Karpas-422 (cell line): ENCODE data around the gene NUP210L. TPM values are rescaled to one million over a fixed set of nuclear protein-coding genes. Genes with fewer than 3 reads are reported as not detected.

Source experiments
- DNase-seq: peaks from one replicate; pipeline ENCODE4 v3.0.0-alpha.2; 2015
- H2AFZ ChIP-seq: fragments of 200-600 bp; sonication (generic); 2 replicates; pipeline ENCODE4 v1.6.1; 2014; ENCODE audit warnings: antibody characterized with exemption, low read length, mixed read lengths
- H3K27ac ChIP-seq: fragments of 200-600 bp; sonication (generic); 2 replicates; pipeline ENCODE4 v1.5.1; 2014; ENCODE audit warnings: mild to moderate bottlenecking, low read length, moderate library complexity
- H3K27me3 ChIP-seq: fragments of 200-600 bp; sonication (generic); 2 replicates; pipeline ENCODE4 v1.6.1; 2014; ENCODE audit warnings: low read length, mixed read lengths
- H3K36me3 ChIP-seq: fragments of 200-600 bp; sonication (generic); 2 replicates; pipeline ENCODE4 v1.6.1; 2014; ENCODE audit warnings: low read length, mixed read lengths; ENCODE audit not compliant: insufficient read depth
- H3K4me1 ChIP-seq: fragments of 200-600 bp; sonication (generic); 2 replicates; pipeline ENCODE4 v1.6.1; 2014; ENCODE audit warnings: mild to moderate bottlenecking, low read length, mixed read lengths
- H3K4me2 ChIP-seq: fragments of 200-600 bp; sonication (generic); 2 replicates; pipeline ENCODE4 v1.6.1; 2014; ENCODE audit warnings: low read length, low read depth, mild to moderate bottlenecking; ENCODE audit not compliant: poor library complexity, severe bottlenecking
- H3K4me3 ChIP-seq: fragments of 200-600 bp; sonication (generic); 2 replicates; pipeline ENCODE4 v1.5.1; 2014; ENCODE audit warnings: mild to moderate bottlenecking, antibody characterized with exemption, low read length, mixed read lengths
- H3K79me2 ChIP-seq: fragments of 200-600 bp; sonication (generic); 2 replicates; pipeline ENCODE4 v1.6.1; 2014; ENCODE audit warnings: mild to moderate bottlenecking, low read length, mixed read lengths
- H3K9ac ChIP-seq: fragments of 200-600 bp; sonication (generic); 2 replicates; pipeline ENCODE4 v1.6.0; 2014; ENCODE audit warnings: low read length
- H3K9me2 ChIP-seq: fragments of 200-600 bp; sonication (generic), shearing (Covaris generic); replicated peaks from 2 replicates; pipeline ENCODE4 v1.6.0; 2014; ENCODE audit warnings: mild to moderate bottlenecking, low read length, moderate library complexity; ENCODE audit not compliant: insufficient read depth
- H3K9me3 ChIP-seq: fragments of 300-700, 200-600 bp; sonication (generic); 2 replicates; pipeline ENCODE4 v1.6.1; 2014; ENCODE audit warnings: low read length, mixed read lengths
- H4K20me1 ChIP-seq: fragments of 200-600 bp; sonication (generic); 2 replicates; pipeline ENCODE4 v1.6.1; 2014; ENCODE audit warnings: mild to moderate bottlenecking, antibody characterized with exemption, low read length, low read depth; ENCODE audit not compliant: insufficient read depth
- total RNA-seq: library from RNA; depleted of rRNA; stranded (reverse); fragments of >200 nt; shearing (Covaris generic); gene quantifications from 2 replicates; pipeline ENCODE4 v1.2.3, GENCODE V29; 2014; ENCODE audit warnings: low replicate concordance

NUP210L gene
- total RNA-seq, 1 experiment from 2014 or later, result not detected

- peaks cover 18% of the 10 kb centered on the region for H3K79me2 ChIP-seq
- no peaks in the 10 kb centered on the region for H3K36me3 ChIP-seq
- H3K27me3 ChIP-seq, result no peaks in the 10 kb centered on the region
- H4K20me1 ChIP-seq, result peaks cover 8% of the 10 kb centered on the region
- H3K9me3 ChIP-seq, result no peaks in the 10 kb centered on the region
- no peaks in the 10 kb centered on the region for H3K9me2 ChIP-seq
- H3K27ac ChIP-seq, result no peak overlapping the region
- DNase-seq, result peak; percentile 88
- no peak overlapping the region for H3K4me3 ChIP-seq
- H3K4me1 ChIP-seq, result peaks cover 26% of the 10 kb centered on the region
- H3K9ac ChIP-seq, result no peak overlapping the region
- no peak overlapping the region for H2AFZ ChIP-seq
- H3K4me2 ChIP-seq, result no peak overlapping the region
These were observed 31.3 kb upstream of the NUP210L start for GRCh38 chr1:154186177-154186576.

GRCh38 chr1:154183046-154183915 lies 28.4 kb upstream of the NUP210L start:
- peaks cover 53% of the 10 kb centered on the region for H3K4me1 ChIP-seq
- no peaks in the 10 kb centered on the region for H3K9me2 ChIP-seq
- H3K4me2 ChIP-seq, result peak overlapping the region; percentile 94
- peak overlapping the region; percentile 87 for H3K4me3 ChIP-seq
- H3K9ac ChIP-seq, result peak overlapping the region; percentile 96
- H3K27me3 ChIP-seq, result no peaks in the 10 kb centered on the region
- H4K20me1 ChIP-seq, result peaks cover 33% of the 10 kb centered on the region
- H3K27ac ChIP-seq, result peak overlapping the region; percentile 98
- H2AFZ ChIP-seq, result peak overlapping the region; percentile 91
- peak; percentile 98 for DNase-seq
- H3K36me3 ChIP-seq, result peaks cover 14% of the 10 kb centered on the region; the same call in 1 of the 2 replicates
- peaks cover 45% of the 10 kb centered on the region for H3K79me2 ChIP-seq
- H3K9me3 ChIP-seq, result no peaks in the 10 kb centered on the region

GRCh38 chr1:154182344-154183045 lies 27.6 kb upstream of the NUP210L start:
- H3K27ac ChIP-seq, result peak overlapping the region; percentile 98
- H3K9me3 ChIP-seq, result no peaks in the 10 kb centered on the region
- H2AFZ ChIP-seq, result no peak overlapping the region
- peak overlapping the region; percentile 87 for H3K4me3 ChIP-seq
- H3K9ac ChIP-seq, result peak overlapping the region; percentile 96
- peaks cover 41% of the 10 kb centered on the region for H4K20me1 ChIP-seq
- H3K27me3 ChIP-seq, result no peaks in the 10 kb centered on the region
- H3K9me2 ChIP-seq, result no peaks in the 10 kb centered on the region
- peaks cover 21% of the 10 kb centered on the region; the same call in 1 of the 2 replicates for H3K36me3 ChIP-seq
- H3K4me1 ChIP-seq, result peaks cover 56% of the 10 kb centered on the region
- H3K4me2 ChIP-seq, result peak overlapping the region; percentile 94
- DNase-seq, result peak; percentile 90
- H3K79me2 ChIP-seq, result peaks cover 53% of the 10 kb centered on the region

GRCh38 chr1:154181944-154182343 lies 27.1 kb upstream of the NUP210L start:
- H2AFZ ChIP-seq, result no peak overlapping the region
- peaks cover 27% of the 10 kb centered on the region; the same call in 1 of the 2 replicates for H3K36me3 ChIP-seq
- peak overlapping the region; percentile 94 for H3K4me2 ChIP-seq
- no peaks in the 10 kb centered on the region for H3K27me3 ChIP-seq
- DNase-seq, result no peak
- H4K20me1 ChIP-seq, result peaks cover 47% of the 10 kb centered on the region
- no peaks in the 10 kb centered on the region for H3K9me2 ChIP-seq
- H3K9me3 ChIP-seq, result no peaks in the 10 kb centered on the region
- peaks cover 50% of the 10 kb centered on the region for H3K4me1 ChIP-seq
- H3K4me3 ChIP-seq, result peak overlapping the region; percentile 87
- peak overlapping the region; percentile 98 for H3K27ac ChIP-seq
- peak overlapping the region; percentile 96 for H3K9ac ChIP-seq
- H3K79me2 ChIP-seq, result peaks cover 59% of the 10 kb centered on the region

GRCh38 chr1:154179946-154180687 lies 25.2 kb upstream of the NUP210L start:
- Histone ChIP-seq H3K4me2 (peak overlapping the region; percentile 94), H3K79me2 (peaks cover 77% of the 10 kb centered on the region), H3K4me3 (peak overlapping the region; percentile 70), H3K9me3 (no peaks in the 10 kb centered on the region), H2AFZ (no peak overlapping the region), H3K9me2 (no peaks in the 10 kb centered on the region), H3K36me3 (peaks cover 34% of the 10 kb centered on the region), H3K27me3 (no peaks in the 10 kb centered on the region), H3K9ac (peak overlapping the region; percentile 76), H4K20me1 (peaks cover 63% of the 10 kb centered on the region), H3K4me1 (peaks cover 47% of the 10 kb centered on the region), H3K27ac (peak overlapping the region; percentile 98)
- DNase-seq, result peak; percentile 93

GRCh38 chr1:154178911-154179811 lies 24.3 kb upstream of the NUP210L start:
- Histone ChIP-seq H3K4me2 (peak overlapping the region; percentile 94), H3K9ac (peak overlapping the region; percentile 76), H3K27ac (peak overlapping the region; percentile 98), H3K9me3 (no peaks in the 10 kb centered on the region), H3K9me2 (no peaks in the 10 kb centered on the region), H4K20me1 (peaks cover 63% of the 10 kb centered on the region), H3K79me2 (peaks cover 83% of the 10 kb centered on the region), H3K4me1 (peaks cover 47% of the 10 kb centered on the region), H2AFZ (no peak overlapping the region), H3K27me3 (no peaks in the 10 kb centered on the region), H3K36me3 (peaks cover 34% of the 10 kb centered on the region), H3K4me3 (peak overlapping the region; percentile 70)
- DNase-seq, result no peak

GRCh38 chr1:154178013-154178412 lies 23.1 kb upstream of the NUP210L start:
- Histone ChIP-seq H3K9me3 (no peaks in the 10 kb centered on the region), H3K36me3 (peaks cover 36% of the 10 kb centered on the region), H2AFZ (no peak overlapping the region), H3K9ac (no peak overlapping the region), H3K4me2 (no peak overlapping the region), H3K9me2 (no peaks in the 10 kb centered on the region), H4K20me1 (peaks cover 63% of the 10 kb centered on the region), H3K79me2 (peaks cover 83% of the 10 kb centered on the region), H3K27ac (peak overlapping the region; percentile 98), H3K4me3 (no peak overlapping the region), H3K27me3 (no peaks in the 10 kb centered on the region), H3K4me1 (peaks cover 41% of the 10 kb centered on the region)
- no peak for DNase-seq
